Subcutaneous adipose tissue (tissue), 4 donors: ENCODE results near the gene SLC10A4. TPM values are rescaled to one million over a fixed set of nuclear protein-coding genes. Genes with fewer than 3 reads are reported as not detected.

ENCODE experiments used
- total RNA-seq, 4 donors: library from RNA; depleted of rRNA; stranded (reverse); fragments of >200 nt; gene quantifications; one replicate each; pipeline ENCODE4 v1.1.0, GENCODE V29; 2016
- TF ChIP-seq, protein P1 (sequence below): fragments of 450-650 bp; IDR thresholded peaks from one replicate; pipeline ENCODE4 v1.5.1; 2016; ENCODE audit warnings: low read depth, mild to moderate bottlenecking, control low read depth, antibody characterized with exemption, moderate library complexity

Gene SLC10A4
- total RNA-seq, 4 donors from 2014 or later, result not detected

DNA sequence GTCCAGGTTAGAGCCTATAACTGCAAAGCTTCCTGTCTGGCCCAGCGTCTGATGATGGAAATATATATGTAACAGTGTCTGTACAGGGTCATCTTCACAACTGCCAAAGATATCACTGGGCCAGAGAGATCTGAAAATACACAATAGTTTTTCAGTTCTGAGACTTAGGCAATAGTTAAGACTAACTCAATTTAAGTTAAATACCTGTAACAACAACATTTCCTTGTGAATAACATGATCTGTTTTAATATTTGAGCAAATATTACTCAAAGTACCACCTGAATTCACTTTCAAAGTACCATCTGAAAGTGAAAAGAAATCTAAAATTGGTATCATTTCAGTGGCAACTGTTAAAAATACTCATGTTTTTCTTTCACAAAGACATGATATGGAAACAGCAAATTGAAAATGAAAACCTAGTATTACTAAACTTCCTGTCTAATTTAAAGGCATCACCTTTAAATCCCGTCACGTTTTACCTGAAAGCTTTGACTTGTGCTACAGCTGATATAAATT lies 16.5 kb downstream of the SLC10A4 start:
- TF ChIP-seq, protein P1, sequence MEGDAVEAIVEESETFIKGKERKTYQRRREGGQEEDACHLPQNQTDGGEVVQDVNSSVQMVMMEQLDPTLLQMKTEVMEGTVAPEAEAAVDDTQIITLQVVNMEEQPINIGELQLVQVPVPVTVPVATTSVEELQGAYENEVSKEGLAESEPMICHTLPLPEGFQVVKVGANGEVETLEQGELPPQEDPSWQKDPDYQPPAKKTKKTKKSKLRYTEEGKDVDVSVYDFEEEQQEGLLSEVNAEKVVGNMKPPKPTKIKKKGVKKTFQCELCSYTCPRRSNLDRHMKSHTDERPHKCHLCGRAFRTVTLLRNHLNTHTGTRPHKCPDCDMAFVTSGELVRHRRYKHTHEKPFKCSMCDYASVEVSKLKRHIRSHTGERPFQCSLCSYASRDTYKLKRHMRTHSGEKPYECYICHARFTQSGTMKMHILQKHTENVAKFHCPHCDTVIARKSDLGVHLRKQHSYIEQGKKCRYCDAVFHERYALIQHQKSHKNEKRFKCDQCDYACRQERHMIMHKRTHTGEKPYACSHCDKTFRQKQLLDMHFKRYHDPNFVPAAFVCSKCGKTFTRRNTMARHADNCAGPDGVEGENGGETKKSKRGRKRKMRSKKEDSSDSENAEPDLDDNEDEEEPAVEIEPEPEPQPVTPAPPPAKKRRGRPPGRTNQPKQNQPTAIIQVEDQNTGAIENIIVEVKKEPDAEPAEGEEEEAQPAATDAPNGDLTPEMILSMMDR, result no peak

DNA sequence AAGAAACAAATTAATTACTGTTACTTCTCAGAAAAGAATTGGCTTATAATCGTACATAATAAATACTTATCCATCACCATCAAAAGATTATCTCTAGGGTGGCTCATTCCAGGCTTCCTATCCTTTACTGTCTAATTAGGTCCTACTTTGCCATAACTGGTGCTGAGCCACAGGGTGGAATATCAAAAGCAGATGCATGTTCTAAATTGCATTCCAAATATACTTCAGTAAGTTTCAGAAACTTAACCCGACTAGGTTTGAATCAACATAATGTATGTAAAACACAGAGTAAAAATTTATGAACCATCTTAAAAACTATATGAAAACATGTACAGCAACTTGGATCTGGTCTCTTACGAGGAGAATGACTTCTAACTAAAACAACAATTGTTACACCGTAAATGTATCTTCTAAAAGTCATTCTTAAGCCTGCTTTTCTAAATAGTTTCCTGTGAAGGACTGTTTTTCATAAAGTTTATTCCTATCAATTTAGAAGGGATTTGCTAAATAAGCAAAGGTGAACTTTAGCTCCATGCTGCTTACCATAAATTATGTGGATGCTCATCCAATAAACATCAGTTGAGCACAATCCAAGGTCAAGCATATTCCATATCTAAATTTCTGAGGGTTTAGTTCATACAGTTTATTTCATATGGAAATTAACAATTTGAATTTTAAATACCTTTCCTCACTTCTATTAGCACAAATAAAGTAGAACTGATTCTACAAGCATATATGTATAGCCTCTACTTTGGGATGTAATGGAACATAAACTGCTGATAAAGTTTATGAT lies 20.3 kb downstream of the SLC10A4 start:
- TF ChIP-seq, protein P1, result no peak

DNA sequence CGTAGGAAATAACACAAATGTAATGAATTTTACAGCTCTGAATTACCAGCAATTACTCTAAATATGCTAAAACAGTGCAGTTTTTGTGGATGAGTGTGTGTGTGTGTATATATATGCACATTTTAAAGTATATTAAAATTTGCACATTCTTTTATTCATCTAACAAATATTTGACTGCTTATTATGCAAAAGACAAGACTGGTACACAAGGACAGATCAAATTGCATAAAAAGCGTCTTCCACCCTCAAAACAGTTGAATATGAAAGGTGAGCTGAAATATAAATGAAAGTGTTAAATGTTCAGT lies 20.8 kb downstream of the SLC10A4 start:
- TF ChIP-seq, protein P1, result no peak

DNA sequence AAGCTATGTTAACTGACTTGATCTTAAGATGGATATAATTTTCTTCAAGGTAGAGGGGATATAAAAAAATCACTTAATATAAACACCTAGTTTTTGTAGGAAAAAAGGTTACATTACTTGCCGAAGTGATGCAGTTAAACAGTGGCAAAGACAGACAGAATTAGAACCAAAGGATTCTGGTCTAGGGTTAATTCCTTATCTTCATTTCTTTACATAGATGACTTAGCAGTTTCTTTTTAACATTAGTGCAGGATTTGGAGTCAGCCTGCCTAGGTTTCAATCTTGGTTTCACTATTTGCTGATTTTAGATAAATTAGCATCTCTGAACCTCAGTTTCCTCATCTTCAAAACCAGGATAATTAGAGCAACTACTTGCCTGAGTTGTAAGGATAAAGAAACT lies 21.2 kb downstream of the SLC10A4 start:
- TF ChIP-seq, protein P1, result no peak

DNA sequence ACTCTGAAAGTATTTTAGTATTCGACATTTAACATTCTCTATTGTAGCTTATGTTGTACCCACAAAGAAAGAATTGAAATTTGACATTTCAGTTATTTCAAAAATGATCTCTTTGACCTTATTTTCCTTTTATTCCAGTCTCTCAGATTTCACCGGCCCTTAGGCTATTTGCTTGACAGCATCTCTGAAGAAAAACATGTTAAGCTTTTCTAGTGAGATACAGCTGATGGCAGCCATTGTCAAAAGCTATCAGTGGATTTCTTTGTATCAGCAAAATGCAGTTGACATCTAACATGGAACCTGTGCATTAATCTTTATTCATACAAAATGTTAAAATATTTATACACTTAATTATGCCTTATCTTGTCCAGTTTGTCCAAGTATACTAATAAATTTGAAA lies 23.6 kb downstream of the SLC10A4 start:
- TF ChIP-seq, protein P1, result no peak

DNA sequence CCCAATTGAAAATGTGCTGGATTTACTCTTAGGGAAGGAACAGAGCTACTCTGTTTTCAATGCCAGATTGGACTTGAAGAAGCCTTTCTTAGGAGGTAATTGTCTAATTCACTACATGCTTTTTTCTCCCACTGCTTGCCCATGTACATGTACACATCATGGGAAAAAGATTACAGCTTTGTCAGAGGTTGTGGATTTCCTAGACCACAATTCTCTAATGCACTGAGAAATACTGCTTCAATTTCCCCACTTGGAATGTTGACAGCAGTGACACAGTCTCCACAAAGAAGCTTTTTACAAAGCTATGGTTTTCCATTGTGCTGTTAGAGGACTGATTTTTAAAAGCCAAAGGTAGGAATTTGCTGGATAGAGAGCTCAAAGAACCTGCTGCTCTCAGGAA lies 26.4 kb downstream of the SLC10A4 start:
- TF ChIP-seq, protein P1, result no peak

DNA sequence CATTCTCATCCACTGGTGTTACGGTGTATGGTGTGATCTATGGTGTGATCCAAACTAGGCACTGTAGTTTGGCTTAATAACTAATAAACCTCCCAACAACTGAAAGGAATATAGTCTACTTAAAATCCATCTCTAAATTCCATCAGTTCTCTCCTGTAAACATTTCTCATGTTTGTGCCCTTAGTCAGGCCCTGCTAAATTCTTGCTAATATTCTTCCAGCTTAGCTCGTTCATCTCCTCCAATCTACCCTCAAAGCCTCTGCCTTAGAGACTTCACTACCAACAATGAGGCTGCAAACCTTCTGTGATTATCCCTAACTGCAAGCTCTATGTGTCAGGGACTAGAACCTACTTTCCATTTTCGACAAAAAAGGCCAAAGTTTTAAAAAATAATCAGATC lies 35.0 kb downstream of the SLC10A4 start:
- TF ChIP-seq, protein P1, result no peak
